Activated CD4-positive, alpha-beta T cell treated with anti-CD3 and anti-CD28 coated beads for 36 hours (primary cell): ENCODE results near the gene LRRC26. TPM values are rescaled to one million over a fixed set of nuclear protein-coding genes. Genes with fewer than 3 reads are reported as not detected.

ENCODE experiments used
- ATAC-seq: fragments of 200-7000 bp; cut with Tn5 transposase; one replicate; pipeline ENCODE4 v1.10.0; 2021; ENCODE audit warnings: mild to moderate bottlenecking, moderate library complexity
- CTCF ChIA-PET: fragments of 350-600 bp; sonication (Branson Sonifier 250); formaldehyde crosslinking; loops from one replicate; lab custom pipeline; 2021; ENCODE audit warnings: antibody characterized with exemption; lab: Charles Lee
- POLR2A ChIA-PET: fragments of 350-600 bp; sonication (Branson Sonifier 250); formaldehyde crosslinking; loops from one replicate; lab custom pipeline; 2021; ENCODE audit warnings: antibody characterized with exemption, inconsistent platforms; lab: Charles Lee
- DNase-seq: peaks from one replicate; pipeline ENCODE4 v3.0.0-alpha.2; 2020
- H3K27ac Mint-ChIP-seq: one replicate; pipeline ENCODE4 v1.8.0; 2021; ENCODE audit warnings: mixed read lengths
- H3K27me3 Mint-ChIP-seq: one replicate; pipeline ENCODE4 v1.8.0; 2021; ENCODE audit warnings: mixed read lengths
- H3K36me3 Mint-ChIP-seq: one replicate; pipeline ENCODE4 v1.8.0; 2021; ENCODE audit warnings: low read depth, mixed read lengths
- H3K4me1 Mint-ChIP-seq: one replicate; pipeline ENCODE4 v1.8.0; 2021; ENCODE audit warnings: mixed read lengths
- H3K4me3 Mint-ChIP-seq: one replicate; pipeline ENCODE4 v1.8.0; 2021; ENCODE audit warnings: mild to moderate bottlenecking, moderate library complexity, mixed read lengths
- H3K9me3 Mint-ChIP-seq: one replicate; pipeline ENCODE4 v1.8.0; 2021; ENCODE audit warnings: low read depth, mixed read lengths
- intact Hi-C, 2 experiments: fragments of 100-400 bp; cut with DNase I in 1 of 2; cut with micrococcal nuclease in 1 of 2; formaldehyde crosslinking; loops; one replicate each; pipeline versions ENCODE4 v1.14.2 to v1.15.1; 2022 to 2024; cut with DNase I, micrococcal nuclease
- total RNA-seq, 2 experiments: library from RNA; stranded (reverse); gene quantifications; one replicate each; pipeline ENCODE4 v1.2.3, GENCODE V29; 2021

LRRC26 gene
- total RNA-seq, 2 experiments from 2014 or later, result not detected

DNA sequence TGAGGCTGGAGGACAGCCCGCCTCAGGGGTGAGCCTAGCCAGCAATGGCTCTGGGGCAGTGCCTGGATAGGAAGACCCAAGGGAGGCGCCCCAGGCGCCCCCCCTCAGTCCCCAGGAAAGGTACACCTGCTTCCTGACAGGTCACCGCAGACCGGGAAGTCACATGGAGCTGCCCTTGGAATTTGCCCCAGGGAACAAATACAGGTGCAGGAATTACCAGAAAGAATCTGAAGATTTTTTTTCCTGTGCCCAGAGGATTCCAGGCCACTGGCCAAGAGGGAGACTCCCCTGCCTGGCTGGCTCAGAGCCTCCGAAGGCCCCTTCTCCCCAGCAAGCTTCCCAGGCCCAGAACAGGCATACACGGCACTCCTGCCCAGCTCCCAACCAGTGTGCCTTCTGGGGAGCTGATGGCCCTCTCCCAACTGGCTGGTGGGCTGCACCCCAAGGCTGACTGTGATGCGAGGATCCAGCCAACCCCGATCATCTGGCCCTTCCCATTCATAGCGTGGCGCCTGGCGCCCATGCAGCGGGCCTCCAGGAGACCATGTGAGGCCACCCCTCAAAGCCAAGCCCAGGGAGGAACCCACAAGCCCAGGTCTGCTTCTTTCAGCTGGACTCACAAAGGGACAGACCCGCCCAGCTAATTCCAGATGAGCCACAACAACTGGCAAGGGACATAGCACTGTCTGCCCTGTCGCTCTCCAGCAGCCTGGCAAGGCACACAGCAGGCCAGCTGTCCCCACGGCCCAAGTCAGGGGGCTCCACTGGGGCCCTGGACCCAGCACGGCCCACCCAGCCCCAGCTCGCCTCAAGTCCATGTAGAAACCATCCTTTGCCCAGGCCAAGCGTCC is 28.4 kb upstream of the LRRC26 start:
- H3K27ac Mint-ChIP-seq, result no peak overlapping the region
- peak overlapping the region; percentile 33 for H3K4me3 Mint-ChIP-seq
- H3K27me3 Mint-ChIP-seq, result no peaks in the 10 kb centered on the region
- no peak for DNase-seq
- H3K9me3 Mint-ChIP-seq, result no peaks in the 10 kb centered on the region
- ChIA-PET CTCF (interaction anchor here (0.5 kb wide), 1 partner anchor 527 kb away, joined by 3 read pairs; no protein-coding TSS in a partner anchor), POLR2A (interaction anchor here (1.0 kb wide), 1 partner anchor 46 kb away, joined by 3 read pairs; no protein-coding TSS in a partner anchor)
- ATAC-seq, result no peak
- H3K36me3 Mint-ChIP-seq, result no peaks in the 10 kb centered on the region
- intact Hi-C loops, result no loop called here
- peaks cover 20% of the 10 kb centered on the region for H3K4me1 Mint-ChIP-seq

DNA sequence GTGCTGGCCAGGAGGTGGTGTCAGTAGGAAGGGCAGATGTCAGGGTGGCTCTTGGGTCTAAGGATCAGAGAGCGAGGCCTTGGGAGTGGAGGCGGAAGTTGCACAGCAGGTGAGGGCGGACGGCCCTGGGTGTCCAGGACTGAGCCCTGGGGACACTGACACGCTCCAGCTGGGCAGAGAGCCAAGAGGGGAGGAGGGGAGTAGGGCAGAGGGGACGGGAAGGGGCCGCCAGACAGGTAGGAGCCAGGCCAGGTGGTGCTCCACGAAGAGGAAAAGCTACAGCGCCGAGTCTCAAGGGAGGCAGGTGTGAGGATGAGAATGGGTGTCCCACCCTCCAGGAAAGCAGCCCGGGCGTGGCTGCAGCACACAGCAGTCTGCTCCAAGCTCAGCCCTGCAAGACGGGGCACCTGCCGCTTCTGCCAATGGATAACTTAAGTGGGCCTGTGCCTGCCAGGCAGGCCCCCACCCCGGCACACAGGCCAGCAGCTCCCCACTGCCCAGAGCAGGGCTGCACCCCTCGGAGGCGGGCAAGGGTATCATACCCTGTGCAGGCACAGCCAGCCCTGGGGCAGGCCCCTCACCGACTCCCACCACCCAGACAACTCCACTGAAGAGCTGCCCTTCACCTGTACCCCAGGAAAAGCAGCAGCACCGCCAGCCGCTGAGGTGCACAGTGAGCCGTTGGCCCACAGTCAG is 25.8 kb upstream of the LRRC26 start:
- no peak for ATAC-seq
- no peaks in the 10 kb centered on the region for H3K27me3 Mint-ChIP-seq
- intact Hi-C loops, result no loop called here
- no peak overlapping the region for H3K27ac Mint-ChIP-seq
- H3K36me3 Mint-ChIP-seq, result peaks cover 1% of the 10 kb centered on the region
- H3K9me3 Mint-ChIP-seq, result no peaks in the 10 kb centered on the region
- H3K4me1 Mint-ChIP-seq, result peaks cover 7% of the 10 kb centered on the region
- no peak overlapping the region for H3K4me3 Mint-ChIP-seq
- ChIA-PET CTCF (interaction anchor here (0.5 to 1.0 kb wide), 3 partner anchors 45 to 223 kb away, joined by 3 to 4 read pairs (median 3); no protein-coding TSS in a partner anchor), POLR2A (no interaction called here)
- no peak for DNase-seq

DNA sequence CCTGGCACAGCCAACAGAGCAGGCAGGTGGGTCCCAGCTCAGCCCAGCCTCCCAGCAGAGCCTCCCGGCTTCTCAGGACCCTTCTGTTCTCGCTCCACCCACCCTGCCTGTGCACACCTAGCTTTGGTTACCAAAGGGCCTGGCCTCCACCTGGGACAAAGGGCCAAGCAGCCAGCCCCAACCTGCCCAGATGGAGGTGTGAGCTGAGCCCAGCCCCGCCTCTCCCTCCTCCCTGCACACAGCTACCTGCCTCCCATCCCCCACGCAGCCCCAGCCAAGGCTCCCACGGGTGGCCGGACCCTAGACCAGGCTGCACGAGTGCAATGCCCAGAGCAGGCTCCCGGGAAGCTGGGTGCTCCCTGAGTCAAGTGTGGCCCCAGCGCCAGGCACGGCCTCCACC is 25.1 kb upstream of the LRRC26 start:
- Mint-ChIP-seq H3K27ac (no peak overlapping the region), H3K4me3 (no peak overlapping the region), H3K27me3 (no peaks in the 10 kb centered on the region), H3K9me3 (no peaks in the 10 kb centered on the region), H3K36me3 (peaks cover 4% of the 10 kb centered on the region), H3K4me1 (peaks cover 10% of the 10 kb centered on the region)
- DNase-seq (no peak), ATAC-seq (no peak)
- intact Hi-C loops, result no loop called here
- CTCF ChIA-PET, result interaction anchor here (0.7 to 1.0 kb wide), 2 partner anchors 75 to 224 kb away, joined by 3 to 4 read pairs; no protein-coding TSS in a partner anchor
- POLR2A ChIA-PET, result no interaction called here

DNA sequence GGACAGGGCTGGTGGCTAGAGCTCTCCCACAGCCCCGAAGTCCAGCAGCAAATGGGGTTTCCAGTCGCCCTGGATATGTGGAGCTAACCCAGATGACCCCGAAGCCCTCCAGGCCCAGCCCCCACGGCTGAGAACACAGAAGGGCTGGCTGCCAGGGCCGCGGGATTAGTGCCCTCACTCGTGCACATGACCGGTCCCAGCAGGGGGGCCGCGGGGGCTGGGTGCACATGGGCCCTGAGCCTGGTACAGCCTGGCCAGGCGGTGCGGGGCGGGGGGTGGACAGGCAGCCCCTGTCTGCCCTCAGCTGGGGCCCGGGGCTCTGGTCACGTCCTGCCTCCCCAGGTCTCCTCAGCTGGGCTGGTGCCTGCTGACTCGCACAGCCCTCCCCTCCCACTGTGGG is 24.5 kb upstream of the LRRC26 start:
- ChIA-PET POLR2A (interaction anchor here (0.6 kb wide), 1 partner anchor 16 kb away, joined by 3 read pairs; no protein-coding TSS in a partner anchor), CTCF (interaction anchor here (0.9 kb wide), 1 partner anchor 29 kb away, joined by 3 read pairs; no protein-coding TSS in a partner anchor)
- peaks cover 12% of the 10 kb centered on the region for H3K4me1 Mint-ChIP-seq

DNA sequence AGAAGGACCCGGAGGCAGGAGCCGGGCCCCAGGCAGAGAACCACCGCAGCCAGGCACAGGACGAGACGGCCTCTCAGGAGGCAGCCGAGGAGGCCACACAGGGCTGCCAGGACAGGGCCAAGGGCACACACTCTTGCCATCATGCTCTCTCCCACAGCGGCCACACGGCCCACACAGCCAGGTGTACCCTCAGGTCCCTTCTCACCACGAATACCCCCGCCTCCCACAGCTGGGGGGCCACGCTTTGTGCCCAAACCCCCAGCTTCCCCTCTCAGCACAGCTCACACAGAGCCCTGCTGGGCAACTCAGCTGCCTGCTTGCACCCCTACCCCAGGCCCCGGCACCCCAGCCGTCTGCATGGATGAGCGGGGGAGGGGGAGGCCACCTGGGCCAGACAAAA is 23.9 kb upstream of the LRRC26 start:
- ATAC-seq (no peak), DNase-seq (no peak)
- peaks cover 4% of the 10 kb centered on the region for H3K36me3 Mint-ChIP-seq
- H3K4me1 Mint-ChIP-seq, result peaks cover 15% of the 10 kb centered on the region
- ChIA-PET POLR2A (interaction anchor here (0.6 kb wide), 1 partner anchor 16 kb away, joined by 3 read pairs; no protein-coding TSS in a partner anchor), CTCF (interaction anchor here (0.9 to 1.1 kb wide), 2 partner anchors 10 to 30 kb away, joined by 3 to 4 read pairs; no protein-coding TSS in a partner anchor)
- intact Hi-C loops, result no loop called here
- H3K27ac Mint-ChIP-seq, result no peak overlapping the region
- H3K27me3 Mint-ChIP-seq, result no peaks in the 10 kb centered on the region
- H3K9me3 Mint-ChIP-seq, result no peaks in the 10 kb centered on the region
- no peak overlapping the region for H3K4me3 Mint-ChIP-seq

More for the DNA sequence above, 24.5 kb upstream of the LRRC26 start:
- Mint-ChIP-seq H3K36me3 (peaks cover 4% of the 10 kb centered on the region), H3K9me3 (no peaks in the 10 kb centered on the region), H3K4me3 (no peak overlapping the region), H3K27me3 (no peaks in the 10 kb centered on the region), H3K27ac (no peak overlapping the region)
- no peak for ATAC-seq
- intact Hi-C loops, result no loop called here
- DNase-seq, result no peak

DNA sequence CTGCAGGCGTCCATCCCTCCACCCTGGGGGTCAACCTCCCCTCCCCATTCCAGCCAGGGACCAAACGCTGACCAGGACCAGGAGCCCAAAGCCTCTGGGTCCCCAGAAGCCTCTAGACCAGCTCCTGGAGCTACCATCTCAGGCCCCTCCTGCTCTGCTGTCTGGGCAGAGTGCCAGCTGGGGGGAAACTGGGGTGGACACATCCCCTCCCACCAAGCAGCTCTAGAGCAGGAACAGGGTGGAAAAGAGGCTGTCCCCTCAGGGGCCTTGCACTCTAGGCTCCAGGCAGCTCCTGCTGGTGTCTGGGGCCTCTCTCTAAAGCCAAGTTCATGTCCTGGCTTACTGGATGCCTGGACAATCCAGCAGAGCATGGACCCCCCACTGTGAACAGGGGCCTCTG is 23.0 kb upstream of the LRRC26 start:
- intact Hi-C loops, result no loop called here
- H3K4me3 Mint-ChIP-seq, result no peak overlapping the region
- peaks cover 10% of the 10 kb centered on the region for H3K4me1 Mint-ChIP-seq
- H3K27me3 Mint-ChIP-seq, result no peaks in the 10 kb centered on the region
- ChIA-PET POLR2A (no interaction called here), CTCF (interaction anchor here (1.1 to 1.7 kb wide), 3 partner anchors 11 to 164 kb away, joined by 3 to 4 read pairs (median 4); no protein-coding TSS in a partner anchor)
- DNase-seq, result no peak
- no peaks in the 10 kb centered on the region for H3K9me3 Mint-ChIP-seq
- no peak overlapping the region for H3K27ac Mint-ChIP-seq
- peaks cover 6% of the 10 kb centered on the region for H3K36me3 Mint-ChIP-seq
- no peak for ATAC-seq

DNA sequence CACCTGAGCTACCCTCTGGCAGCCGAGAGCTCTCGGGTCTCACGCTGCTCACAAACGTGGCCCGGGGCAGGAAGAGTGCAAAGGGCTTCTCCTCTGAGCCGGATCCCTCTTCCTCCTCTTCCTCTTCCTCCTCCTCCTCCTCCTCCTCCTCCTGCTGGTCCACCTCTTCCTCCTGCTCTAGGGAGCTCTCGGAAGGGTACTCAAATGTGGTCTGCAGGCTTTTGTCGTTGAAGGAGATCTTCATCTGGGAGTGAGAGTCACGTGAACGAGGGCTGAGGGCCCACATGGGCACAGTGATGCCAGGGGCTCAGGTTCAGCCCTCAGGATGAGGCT is 22.6 kb upstream of the LRRC26 start:
- POLR2A ChIA-PET, result no interaction called here
- peaks cover 13% of the 10 kb centered on the region for H3K4me1 Mint-ChIP-seq
- peaks cover 9% of the 10 kb centered on the region for H3K36me3 Mint-ChIP-seq
- DNase-seq (no peak), ATAC-seq (no peak)
- H3K4me3 Mint-ChIP-seq, result no peak overlapping the region
- no peaks in the 10 kb centered on the region for H3K9me3 Mint-ChIP-seq
- H3K27me3 Mint-ChIP-seq, result no peaks in the 10 kb centered on the region
- CTCF ChIA-PET, result interaction anchor here (1.7 kb wide), 2 partner anchors 16 to 163 kb away, joined by 3 to 4 read pairs; no protein-coding TSS in a partner anchor
- H3K27ac Mint-ChIP-seq, result no peak overlapping the region
- intact Hi-C loops, result no loop called here

DNA sequence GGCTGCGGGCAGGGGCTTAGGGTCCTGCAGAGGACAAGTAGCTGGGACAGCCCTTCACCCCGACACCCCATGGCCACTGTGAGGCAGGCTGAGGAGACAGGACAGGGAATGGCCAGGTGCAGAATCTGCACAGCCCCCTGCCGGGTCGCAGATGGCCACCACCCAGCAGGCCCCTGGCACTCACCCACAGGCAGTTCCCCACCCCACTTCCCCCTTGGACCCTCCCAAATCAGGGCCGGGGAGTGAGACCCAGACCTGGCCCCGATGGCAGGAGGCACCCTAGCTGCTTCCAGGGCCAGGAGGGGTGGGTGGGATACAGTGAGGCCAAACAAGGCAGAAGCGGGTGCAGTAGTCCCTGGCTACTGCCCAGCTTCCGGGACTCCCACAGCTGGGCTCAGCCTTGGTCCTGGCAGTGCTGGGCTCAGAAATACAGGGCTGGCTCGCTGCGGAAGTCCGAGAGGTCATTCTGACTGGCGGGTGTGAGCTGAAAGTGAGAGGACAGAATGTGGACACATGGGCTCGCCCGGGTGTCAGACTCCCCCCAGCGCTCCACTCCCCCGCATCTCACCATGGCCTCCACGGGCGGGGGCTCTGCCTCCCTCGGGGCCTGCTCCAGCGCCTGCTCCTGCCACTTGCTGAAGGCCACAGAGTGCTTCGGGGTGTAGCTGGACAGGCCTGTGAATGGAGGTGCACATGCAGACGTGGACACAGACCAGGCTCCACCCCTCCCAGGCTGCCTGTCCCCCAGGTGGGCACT is 22.0 kb upstream of the LRRC26 start:
- POLR2A ChIA-PET, result interaction anchor here (0.6 kb wide), 1 partner anchor 343 kb away, joined by 6 read pairs; no protein-coding TSS in a partner anchor
- intact Hi-C loops, result no loop called here
- Mint-ChIP-seq H3K4me1 (peaks cover 17% of the 10 kb centered on the region), H3K27ac (no peak overlapping the region), H3K36me3 (peaks cover 9% of the 10 kb centered on the region), H3K4me3 (no peak overlapping the region), H3K27me3 (no peaks in the 10 kb centered on the region), H3K9me3 (no peaks in the 10 kb centered on the region)
- DNase-seq (no peak), ATAC-seq (no peak)
- CTCF ChIA-PET, result interaction anchor here (1.2 to 1.7 kb wide), 3 partner anchors 15 to 163 kb away, joined by 3 to 4 read pairs (median 3); no protein-coding TSS in a partner anchor

DNA sequence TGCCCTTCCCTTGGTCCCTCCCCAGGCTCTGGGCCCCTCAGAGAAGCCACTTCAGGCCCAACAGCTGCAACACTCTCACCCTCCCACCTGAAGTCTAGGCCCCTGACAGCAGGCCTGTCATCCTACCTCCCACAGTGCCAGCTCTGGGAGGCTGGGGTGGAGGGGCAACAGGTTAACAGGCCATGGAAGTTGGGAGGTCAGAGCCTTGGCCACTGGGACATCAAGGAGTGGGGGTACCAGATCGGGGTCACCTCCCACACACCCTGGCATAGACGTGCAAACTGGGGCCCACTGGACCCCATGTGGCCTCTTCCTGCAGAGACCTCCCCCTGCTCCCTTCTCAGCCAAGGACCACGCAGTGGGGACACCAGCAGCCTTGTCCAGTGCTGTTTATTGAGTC is 21.4 kb upstream of the LRRC26 start:
- peaks cover 10% of the 10 kb centered on the region for H3K36me3 Mint-ChIP-seq
- no peaks in the 10 kb centered on the region for H3K27me3 Mint-ChIP-seq
- intact Hi-C loops, result no loop called here
- DNase-seq (no peak), ATAC-seq (no peak)
- CTCF ChIA-PET, result interaction anchor here (1.2 to 1.7 kb wide), 2 partner anchors 32 to 162 kb away, joined by 3 to 4 read pairs; no protein-coding TSS in a partner anchor
- no peaks in the 10 kb centered on the region for H3K9me3 Mint-ChIP-seq
- POLR2A ChIA-PET, result interaction anchor here (0.6 kb wide), 1 partner anchor 344 kb away, joined by 6 read pairs; no protein-coding TSS in a partner anchor
- H3K27ac Mint-ChIP-seq, result no peak overlapping the region
- H3K4me1 Mint-ChIP-seq, result peaks cover 22% of the 10 kb centered on the region
- H3K4me3 Mint-ChIP-seq, result no peak overlapping the region

DNA sequence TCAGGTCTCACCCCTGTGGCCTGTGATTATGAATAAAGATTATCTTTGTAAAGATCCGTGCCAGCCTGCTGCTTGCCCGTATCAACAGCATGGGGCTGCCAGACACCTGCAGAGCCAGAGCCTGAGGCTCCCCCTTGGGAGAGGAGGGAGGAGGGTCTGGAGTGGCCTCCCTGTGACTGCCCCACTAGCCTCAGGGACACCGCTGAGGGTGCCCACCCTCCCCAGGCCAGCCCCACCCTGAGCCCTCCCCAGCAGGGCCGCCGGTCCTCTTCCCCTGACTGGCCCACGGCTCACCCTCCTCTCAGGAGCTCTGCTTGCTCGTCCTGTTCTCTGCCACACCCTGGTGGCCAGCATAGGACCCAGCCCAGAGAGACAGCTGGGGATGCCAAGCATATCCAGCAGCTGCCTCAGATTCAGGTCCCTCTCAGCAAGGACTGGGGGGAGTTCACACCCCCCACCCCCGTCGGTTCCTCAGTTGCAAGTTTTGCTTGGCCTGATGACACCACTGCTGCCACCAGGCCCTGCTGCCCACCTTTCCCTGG is 20.5 kb upstream of the LRRC26 start:
- ATAC-seq, result no peak
- intact Hi-C loops, result no loop called here
- Mint-ChIP-seq H3K36me3 (peaks cover 12% of the 10 kb centered on the region), H3K4me3 (peak overlapping the region; percentile 91), H3K9me3 (no peaks in the 10 kb centered on the region), H3K4me1 (peaks cover 27% of the 10 kb centered on the region), H3K27me3 (no peaks in the 10 kb centered on the region), H3K27ac (no peak overlapping the region)
- no peak for DNase-seq
- ChIA-PET CTCF (interaction anchor here (0.7 to 2.1 kb wide), 6 partner anchors 10 to 185 kb away, joined by 3 to 5 read pairs (median 4); partner anchors contain the start of gene TPRN), POLR2A (no interaction called here)
